Thoracic aorta (tissue), 2 donors: ENCODE measurements around the gene SP140. TPM values are rescaled to one million over a fixed set of nuclear protein-coding genes. Genes with fewer than 3 reads are reported as not detected.

ENCODE experiments used
- ATAC-seq: fragments of 150-250 bp; one replicate; pipeline ENCODE4 v1.8.0; 2017; ENCODE audit warnings: low read depth; ENCODE audit not compliant: insufficient number of reproducible peaks, low FRiP score
- DNase-seq: peaks from one replicate; pipeline ENCODE4 v3.0.0-alpha.2; 2020; ENCODE audit warnings: low spot score
- H3K27ac ChIP-seq, 2 donors: fragments of 200-600 bp; sonication (generic); 1 replicate in 1 of 2; 2 replicates in 1 of 2; pipeline ENCODE4 v1.5.1; 2016; ENCODE audit warnings: mild to moderate bottlenecking in 2 of 2, moderate library complexity in 2 of 2
- H3K27me3 ChIP-seq: fragments of 200-600 bp; sonication (generic); replicated peaks from 2 replicates; pipeline ENCODE4 v1.6.0; 2016; ENCODE audit warnings: mild to moderate bottlenecking; ENCODE audit not compliant: insufficient read depth
- H3K36me3 ChIP-seq: fragments of 200-600 bp; sonication (generic); one replicate; pipeline ENCODE4 v1.5.1; 2016
- H3K4me1 ChIP-seq, 2 donors: fragments of 200-600 bp; sonication (generic); 1 replicate in 1 of 2; 2 replicates in 1 of 2; pipeline versions ENCODE4 v1.5.1 to v1.6.0; 2016; ENCODE audit warnings: low read depth in 2 of 2, mild to moderate bottlenecking in 1 of 2; ENCODE audit not compliant: control insufficient read depth in 1 of 2
- H3K4me3 ChIP-seq: fragments of 200-600 bp; sonication (generic); 2 replicates; pipeline ENCODE4 v1.5.1; 2016; ENCODE audit warnings: mild to moderate bottlenecking
- H3K9me3 ChIP-seq: fragments of 200-600 bp; sonication (generic); 2 replicates; pipeline ENCODE4 v1.5.1; 2016
- CTCF ChIP-seq: fragments of 200-600 bp; sonication (generic); IDR thresholded peaks from one replicate; pipeline ENCODE4 v1.5.1; 2019; ENCODE audit warnings: antibody characterized with exemption
- total RNA-seq, 2 donors: library from RNA; depleted of rRNA; stranded (reverse); fragments of >200 nt; gene quantifications; one replicate each; pipeline versions ENCODE4 v1.1.0 to v1.2.3, GENCODE V29; 2016

Gene SP140
- total RNA-seq, 2 donors from 2014 or later = 0.95 to 8.5 TPM

GRCh38 chr2:230346465-230346864 is 120.9 kb downstream of the SP140 start:
- Histone ChIP-seq H3K4me1 (no peaks in the 10 kb centered on the region), H3K9me3 (peaks cover 3% of the 10 kb centered on the region), H3K27me3 (no peaks in the 10 kb centered on the region), H3K4me3 (no peak overlapping the region), H3K27ac (no peak overlapping the region), H3K36me3 (no peaks in the 10 kb centered on the region)
- no peak for TF ChIP-seq CTCF
- no peak for ATAC-seq
- DNase-seq = no peak

GRCh38 chr2:230346921-230347533 is 121.5 kb downstream of the SP140 start:
- Histone ChIP-seq H3K27ac (no peak overlapping the region), H3K9me3 (peaks cover 3% of the 10 kb centered on the region), H3K27me3 (no peaks in the 10 kb centered on the region), H3K4me1 (no peaks in the 10 kb centered on the region), H3K4me3 (no peak overlapping the region), H3K36me3 (no peaks in the 10 kb centered on the region)
- DNase-seq = no peak
- ATAC-seq = no peak
- no peak for TF ChIP-seq CTCF

GRCh38 chr2:230347659-230348305 is 122.2 kb downstream of the SP140 start:
- no peak for TF ChIP-seq CTCF
- no peaks in the 10 kb centered on the region for H3K4me1 ChIP-seq
- no peaks in the 10 kb centered on the region for H3K27me3 ChIP-seq
- H3K9me3 ChIP-seq = peaks cover 3% of the 10 kb centered on the region
- ATAC-seq = no peak
- H3K36me3 ChIP-seq = no peaks in the 10 kb centered on the region
- DNase-seq = no peak
- H3K27ac ChIP-seq = no peak overlapping the region
- no peak overlapping the region for H3K4me3 ChIP-seq

GRCh38 chr2:230348787-230349186 is 123.3 kb downstream of the SP140 start:
- Histone ChIP-seq H3K4me1 (no peaks in the 10 kb centered on the region), H3K27me3 (no peaks in the 10 kb centered on the region), H3K9me3 (peaks cover 3% of the 10 kb centered on the region), H3K36me3 (no peaks in the 10 kb centered on the region), H3K27ac (no peak overlapping the region), H3K4me3 (no peak overlapping the region)
- DNase-seq (no peak), ATAC-seq (no peak)
- TF ChIP-seq CTCF = no peak

- Histone ChIP-seq H3K36me3 (no peaks in the 10 kb centered on the region), H3K27ac (no peak overlapping the region), H3K27me3 (no peaks in the 10 kb centered on the region), H3K4me1 (no peaks in the 10 kb centered on the region), H3K9me3 (no peaks in the 10 kb centered on the region), H3K4me3 (no peak overlapping the region)
- no peak for TF ChIP-seq CTCF
- no peak for DNase-seq
- ATAC-seq = no peak
Observed at GRCh38 chr2:230356084-230356483, 130.5 kb downstream of the SP140 start.
